ENCODE measurements around the gene SLC25A22. TPM values are rescaled to one million over a fixed set of nuclear protein-coding genes. Genes with fewer than 3 reads are reported as not detected.
A peak's percentile ranks its signal among the peaks of the same experiment; 100 is the strongest.

SLC25A22 gene
- total and polyA plus RNA-seq, 10 donors: 6.3 to 23.2 (median 14.1) TPM

DNA sequence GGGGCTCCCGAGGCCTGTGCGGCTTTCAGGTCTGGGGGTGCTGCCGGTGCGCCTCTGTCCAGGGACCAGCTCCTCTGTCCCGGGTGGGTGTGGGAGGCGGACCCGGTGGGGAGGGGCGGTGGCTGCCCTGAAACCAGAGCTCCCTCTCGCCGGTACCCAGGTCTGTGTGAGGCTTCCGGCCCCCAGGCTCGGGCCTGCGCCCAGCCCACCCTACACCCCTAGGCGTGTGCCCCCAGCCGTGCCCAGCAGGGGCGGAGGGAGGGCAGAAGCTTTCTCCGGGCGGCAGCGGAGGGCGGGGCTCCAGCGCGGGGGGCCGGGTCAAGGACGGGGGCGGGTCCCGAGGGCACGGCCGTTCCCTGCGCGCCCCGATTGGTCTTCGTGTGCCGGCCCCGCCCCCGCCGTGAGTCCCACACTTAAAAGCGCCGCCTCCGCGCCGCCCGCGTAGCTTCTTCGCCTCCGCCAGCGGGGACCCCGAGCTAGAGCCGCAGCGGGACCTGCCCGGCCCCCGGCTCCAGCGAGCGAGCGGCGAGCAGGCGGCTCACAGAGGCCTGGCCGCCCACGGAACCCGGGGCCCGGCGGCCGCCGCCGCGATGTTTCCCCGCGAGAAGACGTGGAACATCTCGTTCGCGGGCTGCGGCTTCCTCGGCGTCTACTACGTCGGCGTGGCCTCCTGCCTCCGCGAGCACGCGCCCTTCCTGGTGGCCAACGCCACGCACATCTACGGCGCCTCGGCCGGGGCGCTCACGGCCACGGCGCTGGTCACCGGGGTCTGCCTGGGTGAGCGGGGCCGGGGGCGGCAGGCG lies 21.2 kb upstream of the SLC25A22 start:
- intact Hi-C loops (cut with DNase I; ENCODE audit: low total_unique reads): no loop called here
- H3K9me3 ChIP-seq: no peaks in the 10 kb centered on the region
- 1% methylated on average over 47 to 96 of the region's 96 CpGs for WGBS, 5 donors
- peak overlapping the region; percentile 74 to 100 (median 98) for H3K27ac ChIP-seq
- TF ChIP-seq, protein P1, sequence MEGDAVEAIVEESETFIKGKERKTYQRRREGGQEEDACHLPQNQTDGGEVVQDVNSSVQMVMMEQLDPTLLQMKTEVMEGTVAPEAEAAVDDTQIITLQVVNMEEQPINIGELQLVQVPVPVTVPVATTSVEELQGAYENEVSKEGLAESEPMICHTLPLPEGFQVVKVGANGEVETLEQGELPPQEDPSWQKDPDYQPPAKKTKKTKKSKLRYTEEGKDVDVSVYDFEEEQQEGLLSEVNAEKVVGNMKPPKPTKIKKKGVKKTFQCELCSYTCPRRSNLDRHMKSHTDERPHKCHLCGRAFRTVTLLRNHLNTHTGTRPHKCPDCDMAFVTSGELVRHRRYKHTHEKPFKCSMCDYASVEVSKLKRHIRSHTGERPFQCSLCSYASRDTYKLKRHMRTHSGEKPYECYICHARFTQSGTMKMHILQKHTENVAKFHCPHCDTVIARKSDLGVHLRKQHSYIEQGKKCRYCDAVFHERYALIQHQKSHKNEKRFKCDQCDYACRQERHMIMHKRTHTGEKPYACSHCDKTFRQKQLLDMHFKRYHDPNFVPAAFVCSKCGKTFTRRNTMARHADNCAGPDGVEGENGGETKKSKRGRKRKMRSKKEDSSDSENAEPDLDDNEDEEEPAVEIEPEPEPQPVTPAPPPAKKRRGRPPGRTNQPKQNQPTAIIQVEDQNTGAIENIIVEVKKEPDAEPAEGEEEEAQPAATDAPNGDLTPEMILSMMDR (IDR thresholded peaks at IDR 0.05 in 8 of 11, conservative IDR thresholded peaks at IDR 0.05 in 3 of 11): peak in 10 of 11 experiments; percentile 19 to 63 (median 52)
- peak; percentile 51 to 83 (median 62) for TF ChIP-seq POLR2A (IDR thresholded peaks at IDR 0.05)
- peak; percentile 90 to 94 (median 93) for TF ChIP-seq POLR2AphosphoS5 (IDR thresholded peaks at IDR 0.05)
- peaks cover 16 to 54% (median 43%) of the 10 kb centered on the region in 6 donors for H3K4me1 ChIP-seq
- H3K36me3 ChIP-seq: peaks cover 0 to 47% (median 24%) of the 10 kb centered on the region in 6 donors
- peak overlapping the region; percentile 58 to 97 (median 84) for H3K4me3 ChIP-seq
- H3K27me3 ChIP-seq (replicated peaks in 1 of 7): no peaks in the 10 kb centered on the region
- peak; percentile 98 for DNase-seq

DNA sequence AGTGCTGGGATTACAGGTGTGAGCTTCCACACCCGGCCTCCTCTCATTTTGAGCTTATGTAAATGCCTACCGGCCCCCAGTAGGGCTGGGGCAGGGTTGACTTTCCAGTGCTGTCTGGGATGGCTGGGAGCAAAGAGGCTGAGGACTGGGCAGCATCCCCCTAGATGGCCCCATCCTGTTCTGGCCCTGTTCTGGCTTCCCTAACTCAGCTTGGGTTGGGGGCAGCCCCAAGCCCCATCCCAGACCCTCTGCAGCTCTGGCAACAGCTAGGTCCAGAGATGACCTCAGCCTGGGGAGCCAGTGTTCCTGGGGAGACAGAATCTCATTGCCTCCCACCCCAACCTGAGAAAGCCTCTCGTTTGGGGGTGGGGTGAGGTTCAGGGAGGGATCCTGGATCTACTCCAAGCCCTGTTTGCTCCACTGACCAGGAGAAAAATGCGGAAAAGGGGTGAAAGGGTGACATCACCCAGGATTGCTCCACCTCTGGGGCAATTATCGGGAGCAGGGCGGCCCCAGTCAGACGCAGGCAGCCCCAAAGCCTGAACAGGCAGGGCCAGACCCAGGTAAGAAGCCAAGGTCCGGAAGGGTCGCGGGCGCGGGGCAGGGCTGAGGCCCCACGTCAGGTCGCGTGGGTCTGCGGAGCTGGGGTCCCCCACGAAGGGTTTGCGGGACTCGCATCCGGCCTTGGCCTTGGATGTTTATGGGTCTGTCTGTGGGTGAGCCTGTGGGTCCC lies 20.5 kb upstream of the SLC25A22 start, which contains the start of gene PNPLA2:
PNPLA2 (plus strand) TSS at position 519 of the 733 bp plus-strand sequence. CDS start 805 bp downstream, outside the sequence.
- no peak for TF ChIP-seq POLR2A (IDR thresholded peaks at IDR 0.05)
- no peak for TF ChIP-seq POLR2AphosphoS5 (IDR thresholded peaks at IDR 0.05)
- TF ChIP-seq, protein P1 (IDR thresholded peaks at IDR 0.05 in 8 of 11, conservative IDR thresholded peaks at IDR 0.05 in 3 of 11): no peak
- H3K27ac ChIP-seq: peak within 1 kb of the TSS; percentile 74 to 100 (median 98)
- H3K4me1 ChIP-seq: peaks cover 16 to 47% (median 40%) of the 10 kb centered on the region in 6 donors
- no peaks in the 10 kb centered on the region for H3K9me3 ChIP-seq
- no peaks in the 10 kb centered on the region for H3K27me3 ChIP-seq (replicated peaks in 1 of 7)
- H3K4me3 ChIP-seq: peak within 1 kb of the TSS; percentile 58 to 97 (median 84)
- peak; percentile 79 for DNase-seq
- WGBS, 5 donors: 28 to 55% (median 32%) methylated on average over 10 to 20 of the region's 20 CpGs
- intact Hi-C loops (cut with DNase I; ENCODE audit: low total_unique reads): no loop called here
- H3K36me3 ChIP-seq: peaks cover 0 to 47% (median 24%) of the 10 kb centered on the region in 6 donors

DNA sequence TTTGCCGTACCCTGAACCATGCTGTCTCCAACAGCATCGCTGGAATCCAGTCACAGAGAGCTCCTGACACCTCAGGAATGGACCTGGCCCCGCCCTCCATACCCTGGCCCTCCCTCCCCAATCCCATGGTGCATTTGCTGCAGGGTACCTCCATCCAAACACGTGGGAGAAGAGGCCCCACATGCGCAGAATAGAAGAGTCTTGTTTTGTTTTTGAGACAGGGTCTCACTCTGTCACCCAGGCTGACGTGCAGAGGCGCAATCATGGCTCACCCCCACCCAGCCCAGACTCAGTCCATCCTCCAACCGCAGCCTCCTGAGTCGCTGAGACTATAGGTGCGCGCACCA lies 18.3 kb upstream of the SLC25A22 start:
- H3K9me3 ChIP-seq: no peaks in the 10 kb centered on the region
- H3K36me3 ChIP-seq: peaks cover 0 to 47% (median 29%) of the 10 kb centered on the region in 6 donors
- no peak overlapping the region for H3K27ac ChIP-seq
- H3K27me3 ChIP-seq (replicated peaks in 1 of 7): no peaks in the 10 kb centered on the region
- TF ChIP-seq, protein P1 (IDR thresholded peaks at IDR 0.05 in 8 of 11, conservative IDR thresholded peaks at IDR 0.05 in 3 of 11): no peak
- no peak for TF ChIP-seq POLR2A (IDR thresholded peaks at IDR 0.05)
- TF ChIP-seq POLR2AphosphoS5 (IDR thresholded peaks at IDR 0.05): no peak
- DNase-seq: no peak
- no peak overlapping the region for H3K4me3 ChIP-seq
- peaks cover 14 to 43% (median 35%) of the 10 kb centered on the region in 6 donors for H3K4me1 ChIP-seq
- intact Hi-C loops (cut with DNase I; ENCODE audit: low total_unique reads): no loop called here
- WGBS, 5 donors: 81 to 87% (median 86%) methylated on average over 11 of the region's 11 CpGs

All from spleen (tissue), 11 donors.